Thoracic aorta (tissue), 2 donors: ENCODE results near the gene IFT88. TPM values are rescaled to one million over a fixed set of nuclear protein-coding genes. Genes with fewer than 3 reads are reported as not detected.

ENCODE experiments used
- ATAC-seq: fragments of 150-250 bp; one replicate; pipeline ENCODE4 v1.8.0; 2017; ENCODE audit warnings: low read depth; ENCODE audit not compliant: insufficient number of reproducible peaks, low FRiP score
- DNase-seq: peaks from one replicate; pipeline ENCODE4 v3.0.0-alpha.2; 2020; ENCODE audit warnings: low spot score
- H3K27ac ChIP-seq, 2 donors: fragments of 200-600 bp; sonication (generic); 1 replicate in 1 of 2; 2 replicates in 1 of 2; pipeline ENCODE4 v1.5.1; 2016; ENCODE audit warnings: mild to moderate bottlenecking in 2 of 2, moderate library complexity in 2 of 2
- H3K27me3 ChIP-seq: fragments of 200-600 bp; sonication (generic); replicated peaks from 2 replicates; pipeline ENCODE4 v1.6.0; 2016; ENCODE audit warnings: mild to moderate bottlenecking; ENCODE audit not compliant: insufficient read depth
- H3K36me3 ChIP-seq: fragments of 200-600 bp; sonication (generic); one replicate; pipeline ENCODE4 v1.5.1; 2016
- H3K4me1 ChIP-seq, 2 donors: fragments of 200-600 bp; sonication (generic); 1 replicate in 1 of 2; 2 replicates in 1 of 2; pipeline versions ENCODE4 v1.5.1 to v1.6.0; 2016; ENCODE audit warnings: low read depth in 2 of 2, mild to moderate bottlenecking in 1 of 2; ENCODE audit not compliant: control insufficient read depth in 1 of 2
- H3K4me3 ChIP-seq: fragments of 200-600 bp; sonication (generic); 2 replicates; pipeline ENCODE4 v1.5.1; 2016; ENCODE audit warnings: mild to moderate bottlenecking
- H3K9me3 ChIP-seq: fragments of 200-600 bp; sonication (generic); 2 replicates; pipeline ENCODE4 v1.5.1; 2016
- CTCF ChIP-seq: fragments of 200-600 bp; sonication (generic); IDR thresholded peaks from one replicate; pipeline ENCODE4 v1.5.1; 2019; ENCODE audit warnings: antibody characterized with exemption
- total RNA-seq, 2 donors: library from RNA; depleted of rRNA; stranded (reverse); fragments of >200 nt; gene quantifications; one replicate each; pipeline versions ENCODE4 v1.1.0 to v1.2.3, GENCODE V29; 2016

Gene IFT88
- total RNA-seq, 2 donors from 2014 or later, result 8.8 to 13.0 TPM

GRCh38 chr13:20558982-20559381 lies 8.0 kb upstream of the IFT88 start:
- ATAC-seq, result no peak
- no peak for DNase-seq
- H3K27ac ChIP-seq, result no peak overlapping the region
- H3K4me3 ChIP-seq, result no peak overlapping the region
- H3K4me1 ChIP-seq, result no peaks in the 10 kb centered on the region
- no peaks in the 10 kb centered on the region for H3K36me3 ChIP-seq
- no peaks in the 10 kb centered on the region for H3K9me3 ChIP-seq
- no peaks in the 10 kb centered on the region for H3K27me3 ChIP-seq
- no peak for TF ChIP-seq CTCF

DNA sequence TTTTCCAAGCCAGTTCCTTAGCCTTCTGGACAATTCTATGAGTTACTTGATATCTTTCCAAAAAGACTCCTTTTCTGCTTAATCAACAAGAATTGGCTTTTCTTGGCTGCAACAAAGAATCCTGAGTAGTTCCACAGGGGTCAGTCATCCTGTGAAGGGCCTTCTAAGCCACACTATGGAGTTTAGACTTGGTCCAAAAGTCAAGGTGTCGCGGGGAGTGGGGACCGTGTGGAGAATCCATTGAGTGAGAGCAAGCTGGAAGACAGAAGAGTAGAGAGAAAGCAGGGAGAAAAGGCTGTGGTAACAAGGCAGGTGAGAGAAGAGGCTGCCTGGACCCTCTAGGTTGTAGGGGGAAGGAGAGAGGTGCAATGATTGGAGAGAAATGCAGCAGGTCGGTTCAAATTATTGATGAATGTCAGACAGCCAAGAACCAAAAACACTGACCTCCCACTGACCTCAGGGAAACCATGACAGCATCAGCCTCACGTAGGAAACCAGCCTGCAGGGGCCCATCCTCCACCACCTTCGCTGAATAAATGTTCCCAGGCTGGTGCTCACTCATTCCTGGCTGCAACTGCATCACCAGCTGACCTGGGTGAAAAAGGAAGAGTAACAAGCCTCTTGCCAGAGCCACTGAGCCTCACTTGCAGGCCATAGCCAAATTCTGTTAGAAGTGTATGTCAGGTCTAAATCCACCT lies 7.1 kb upstream of the IFT88 start:
- Histone ChIP-seq H3K4me3 (no peak overlapping the region), H3K4me1 (no peaks in the 10 kb centered on the region)
- no peak for DNase-seq

GRCh38 chr13:20561741-20562140 lies 5.2 kb upstream of the IFT88 start:
- no peak for ATAC-seq
- TF ChIP-seq CTCF, result no peak

More for the DNA sequence above, 7.1 kb upstream of the IFT88 start:
- Histone ChIP-seq H3K36me3 (no peaks in the 10 kb centered on the region), H3K27ac (no peak overlapping the region), H3K27me3 (no peaks in the 10 kb centered on the region), H3K9me3 (peaks cover under 1% of the 10 kb centered on the region)
- TF ChIP-seq CTCF, result no peak
- ATAC-seq, result no peak

GRCh38 chr13:20565115-20565736 lies 1.7 kb upstream of the IFT88 start:
- no peaks in the 10 kb centered on the region for H3K36me3 ChIP-seq
- H3K27me3 ChIP-seq, result no peaks in the 10 kb centered on the region
- no peak overlapping the region for H3K27ac ChIP-seq
- ATAC-seq (no peak), DNase-seq (no peak)
- H3K4me3 ChIP-seq, result no peak overlapping the region
- TF ChIP-seq CTCF, result no peak
- H3K4me1 ChIP-seq, result peaks cover 7 to 8% of the 10 kb centered on the region in 2 donors
- peaks cover 8% of the 10 kb centered on the region for H3K9me3 ChIP-seq

More at GRCh38 chr13:20561741-20562140, 5.2 kb upstream of the IFT88 start:
- H3K36me3 ChIP-seq, result no peaks in the 10 kb centered on the region
- no peak overlapping the region for H3K27ac ChIP-seq
- DNase-seq, result no peak
- peaks cover 8% of the 10 kb centered on the region for H3K9me3 ChIP-seq
- H3K27me3 ChIP-seq, result no peaks in the 10 kb centered on the region
- no peak overlapping the region for H3K4me3 ChIP-seq
- H3K4me1 ChIP-seq, result no peaks in the 10 kb centered on the region

DNA sequence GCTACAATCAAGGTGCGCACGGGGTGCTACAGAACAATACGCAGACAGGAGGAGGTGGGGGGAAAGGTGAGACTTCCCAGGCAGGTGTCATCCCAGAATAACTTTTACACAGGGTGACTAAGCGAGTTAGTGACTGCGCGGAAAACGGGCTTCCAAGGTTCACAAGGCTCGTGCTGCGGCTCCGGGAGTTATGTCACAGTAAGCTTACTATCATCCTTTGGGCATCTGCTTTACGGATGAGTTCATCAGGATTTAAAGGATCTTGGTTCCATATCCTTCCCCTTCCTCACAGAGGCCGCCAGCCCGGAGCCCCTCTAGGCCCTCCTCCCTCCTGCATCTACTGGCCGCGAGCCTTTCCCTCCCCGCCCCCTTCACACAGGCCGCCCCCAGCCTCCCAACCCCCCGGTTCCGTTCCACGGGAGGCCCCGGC lies 474 bp upstream of the IFT88 start:
- Histone ChIP-seq H3K27me3 (no peaks in the 10 kb centered on the region), H3K4me3 (peak overlapping the region; percentile 88), H3K9me3 (peaks cover 8% of the 10 kb centered on the region), H3K4me1 (peaks cover 7 to 8% of the 10 kb centered on the region in 2 donors), H3K36me3 (no peaks in the 10 kb centered on the region), H3K27ac (peak overlapping the region; percentile 91 to 92)
- no peak for TF ChIP-seq CTCF
- ATAC-seq, result peak; percentile 51
- peak; percentile 2 for DNase-seq
